Thyroid gland (tissue), 4 donors: ENCODE results near the gene LCN12.

ENCODE experiments used
- POLR2A ChIP-seq, 2 donors: fragments of 450-650 bp; IDR thresholded peaks; one replicate each; pipeline ENCODE4 v1.6.1; 2017; ENCODE audit warnings: antibody characterized with exemption in 2 of 2, mild to moderate bottlenecking in 2 of 2, moderate library complexity in 1 of 2
- TF ChIP-seq, protein P1 (sequence below), 6 experiments: fragments of 200-600 bp in 3 of 6; fragments of 450-650 bp in 3 of 6; sonication (generic) in 3 of 6; IDR thresholded peaks; one replicate each; pipeline ENCODE4 v1.5.1; 2016 to 2019; ENCODE audit warnings: antibody characterized with exemption in 6 of 6, mild to moderate bottlenecking in 2 of 6, inconsistent platforms in 1 of 6, moderate library complexity in 1 of 6

DNA sequence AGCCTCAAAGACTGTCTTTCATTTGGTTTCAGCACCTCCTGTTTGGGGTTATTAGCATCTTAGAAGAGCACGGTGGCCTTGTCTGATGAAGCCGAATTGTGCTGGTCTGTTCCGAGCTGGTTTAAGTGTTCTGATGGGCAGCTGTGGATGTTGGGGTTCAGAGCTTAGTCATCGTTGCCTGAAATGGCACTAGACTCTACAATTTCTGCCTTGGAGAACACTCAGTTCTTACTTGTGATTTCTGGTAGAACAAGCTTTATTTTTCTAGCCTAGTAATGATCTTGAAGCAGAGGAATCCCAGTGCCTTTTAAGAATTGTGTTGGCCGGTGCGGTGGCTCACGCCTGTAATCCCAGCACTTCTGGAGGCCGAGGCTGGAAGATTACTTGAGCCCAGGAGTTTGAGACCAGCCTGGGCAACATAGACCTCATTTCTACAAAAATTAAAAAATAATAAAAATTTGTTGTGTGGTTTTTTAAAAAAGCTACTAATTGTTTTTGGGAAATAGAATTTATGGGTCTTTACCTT is 15.4 kb upstream of the LCN12 start:
- TF ChIP-seq, protein P1, sequence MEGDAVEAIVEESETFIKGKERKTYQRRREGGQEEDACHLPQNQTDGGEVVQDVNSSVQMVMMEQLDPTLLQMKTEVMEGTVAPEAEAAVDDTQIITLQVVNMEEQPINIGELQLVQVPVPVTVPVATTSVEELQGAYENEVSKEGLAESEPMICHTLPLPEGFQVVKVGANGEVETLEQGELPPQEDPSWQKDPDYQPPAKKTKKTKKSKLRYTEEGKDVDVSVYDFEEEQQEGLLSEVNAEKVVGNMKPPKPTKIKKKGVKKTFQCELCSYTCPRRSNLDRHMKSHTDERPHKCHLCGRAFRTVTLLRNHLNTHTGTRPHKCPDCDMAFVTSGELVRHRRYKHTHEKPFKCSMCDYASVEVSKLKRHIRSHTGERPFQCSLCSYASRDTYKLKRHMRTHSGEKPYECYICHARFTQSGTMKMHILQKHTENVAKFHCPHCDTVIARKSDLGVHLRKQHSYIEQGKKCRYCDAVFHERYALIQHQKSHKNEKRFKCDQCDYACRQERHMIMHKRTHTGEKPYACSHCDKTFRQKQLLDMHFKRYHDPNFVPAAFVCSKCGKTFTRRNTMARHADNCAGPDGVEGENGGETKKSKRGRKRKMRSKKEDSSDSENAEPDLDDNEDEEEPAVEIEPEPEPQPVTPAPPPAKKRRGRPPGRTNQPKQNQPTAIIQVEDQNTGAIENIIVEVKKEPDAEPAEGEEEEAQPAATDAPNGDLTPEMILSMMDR (IDR thresholded peaks at IDR 0.05) = no peak
- no peak for TF ChIP-seq POLR2A (IDR thresholded peaks at IDR 0.05)
